Colonic mucosa (tissue), 4 donors: ENCODE results near the gene NAP1L4. TPM values are rescaled to one million over a fixed set of nuclear protein-coding genes. Genes with fewer than 3 reads are reported as not detected.

Experiments used
- DNase-seq: peaks from one replicate; pipeline ENCODE4 v3.0.0-alpha.2; 2020
- H3K27ac ChIP-seq: fragments of 200-600 bp; one replicate; pipeline ENCODE4 v1.8.0; 2021
- H3K27me3 ChIP-seq: fragments of 200-600 bp; one replicate; pipeline ENCODE4 v1.8.0; 2021
- H3K36me3 ChIP-seq: fragments of 200-600 bp; one replicate; pipeline ENCODE4 v1.8.0; 2021
- H3K4me1 ChIP-seq: fragments of 200-600 bp; one replicate; pipeline ENCODE4 v1.8.0; 2021; ENCODE audit warnings: mild to moderate bottlenecking
- H3K4me3 ChIP-seq: fragments of 200-600 bp; one replicate; pipeline ENCODE4 v1.8.0; 2021
- H3K9ac ChIP-seq, 2 donors: one replicate each; pipeline ENCODE4 v1.7.0; 2013; ENCODE audit warnings: control low read depth in 2 of 2, low read depth in 2 of 2, low read length in 2 of 2
- H3K9me3 ChIP-seq: fragments of 200-600 bp; one replicate; pipeline ENCODE4 v1.8.0; 2021
- intact Hi-C: fragments of 100-400 bp; cut with DNase I; formaldehyde crosslinking; loops from one replicate; pipeline ENCODE4 v1.14.1; 2022
- total RNA-seq, 2 donors: library from RNA; stranded (reverse); fragmentation: NEBNext Ultra II Directional in 1 of 2; extraction: Animal tissue kit (Norgen Biotek cat#: 25700) in 1 of 2; gene quantifications; one replicate each; pipeline ENCODE4 v1.2.1, GENCODE V29; 2021
- TF ChIP-seq, protein P1 (sequence below): fragments of 200-600 bp; IDR thresholded peaks from one replicate; pipeline ENCODE4 v1.8.0; 2022; ENCODE audit warnings: antibody characterized with exemption, mild to moderate bottlenecking
- donor health status: healthy.
- donor health status: DM: no; HTN: no; CAD: no.
- donor health status: DM: no; HTN: no; CAD: no.

The NAP1L4 gene
- total RNA-seq, 2 donors from 2014 or later: 96.1 to 134 TPM

DNA sequence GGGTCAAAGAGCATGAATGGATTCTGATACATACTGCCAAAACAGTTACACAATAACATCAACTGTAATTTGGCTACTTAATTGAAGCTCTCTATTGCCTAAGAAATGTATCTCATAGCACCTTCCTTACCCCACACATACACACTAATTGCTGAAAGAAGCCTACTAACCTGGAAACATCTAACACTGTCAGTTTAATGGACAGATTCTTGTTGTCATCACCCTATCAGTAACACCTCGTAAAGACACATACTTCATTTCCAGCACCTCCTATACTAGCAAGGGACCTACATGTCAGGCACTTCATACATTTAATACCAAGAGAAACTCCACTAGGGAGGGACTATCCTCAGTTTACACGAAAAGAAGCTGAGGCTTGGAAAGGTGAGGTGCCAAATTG lies 9.9 kb downstream of the NAP1L4 start:
- no peaks in the 10 kb centered on the region for H3K27me3 ChIP-seq
- H3K36me3 ChIP-seq: no peaks in the 10 kb centered on the region
- no peak overlapping the region for H3K9ac ChIP-seq
- H3K9me3 ChIP-seq: no peaks in the 10 kb centered on the region
- no peaks in the 10 kb centered on the region for H3K4me1 ChIP-seq
- H3K4me3 ChIP-seq: no peak overlapping the region
- TF ChIP-seq, protein P1, sequence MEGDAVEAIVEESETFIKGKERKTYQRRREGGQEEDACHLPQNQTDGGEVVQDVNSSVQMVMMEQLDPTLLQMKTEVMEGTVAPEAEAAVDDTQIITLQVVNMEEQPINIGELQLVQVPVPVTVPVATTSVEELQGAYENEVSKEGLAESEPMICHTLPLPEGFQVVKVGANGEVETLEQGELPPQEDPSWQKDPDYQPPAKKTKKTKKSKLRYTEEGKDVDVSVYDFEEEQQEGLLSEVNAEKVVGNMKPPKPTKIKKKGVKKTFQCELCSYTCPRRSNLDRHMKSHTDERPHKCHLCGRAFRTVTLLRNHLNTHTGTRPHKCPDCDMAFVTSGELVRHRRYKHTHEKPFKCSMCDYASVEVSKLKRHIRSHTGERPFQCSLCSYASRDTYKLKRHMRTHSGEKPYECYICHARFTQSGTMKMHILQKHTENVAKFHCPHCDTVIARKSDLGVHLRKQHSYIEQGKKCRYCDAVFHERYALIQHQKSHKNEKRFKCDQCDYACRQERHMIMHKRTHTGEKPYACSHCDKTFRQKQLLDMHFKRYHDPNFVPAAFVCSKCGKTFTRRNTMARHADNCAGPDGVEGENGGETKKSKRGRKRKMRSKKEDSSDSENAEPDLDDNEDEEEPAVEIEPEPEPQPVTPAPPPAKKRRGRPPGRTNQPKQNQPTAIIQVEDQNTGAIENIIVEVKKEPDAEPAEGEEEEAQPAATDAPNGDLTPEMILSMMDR: no peak
- DNase-seq: no peak
- no peak overlapping the region for H3K27ac ChIP-seq
- intact Hi-C loops: no loop called here

DNA sequence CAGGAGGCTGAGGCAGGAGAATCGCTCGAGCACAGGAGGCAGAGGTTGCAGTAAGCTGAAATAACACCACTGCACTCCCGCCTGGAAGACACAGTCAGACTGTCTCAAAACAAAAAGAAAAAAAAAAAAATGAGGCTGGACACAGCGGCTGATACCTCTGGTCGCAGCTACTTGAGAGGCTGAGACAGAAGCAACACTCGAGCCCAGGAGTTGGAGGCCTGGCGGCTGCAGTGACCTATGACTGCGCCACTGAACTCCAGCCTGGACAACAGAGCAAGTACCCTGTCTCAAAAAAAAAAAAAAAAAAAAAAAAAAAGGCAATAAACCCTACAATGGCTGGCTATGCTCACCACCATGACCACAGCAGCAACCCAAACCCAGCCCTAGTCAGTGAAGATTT lies 11.0 kb downstream of the NAP1L4 start:
- H3K9ac ChIP-seq: no peak overlapping the region
- TF ChIP-seq, protein P1: no peak
- no peak overlapping the region for H3K4me3 ChIP-seq
- intact Hi-C loops: no loop called here
- H3K36me3 ChIP-seq: no peaks in the 10 kb centered on the region
- no peak overlapping the region for H3K27ac ChIP-seq
- H3K4me1 ChIP-seq: no peaks in the 10 kb centered on the region
- no peaks in the 10 kb centered on the region for H3K27me3 ChIP-seq
- no peak for DNase-seq
- no peaks in the 10 kb centered on the region for H3K9me3 ChIP-seq

DNA sequence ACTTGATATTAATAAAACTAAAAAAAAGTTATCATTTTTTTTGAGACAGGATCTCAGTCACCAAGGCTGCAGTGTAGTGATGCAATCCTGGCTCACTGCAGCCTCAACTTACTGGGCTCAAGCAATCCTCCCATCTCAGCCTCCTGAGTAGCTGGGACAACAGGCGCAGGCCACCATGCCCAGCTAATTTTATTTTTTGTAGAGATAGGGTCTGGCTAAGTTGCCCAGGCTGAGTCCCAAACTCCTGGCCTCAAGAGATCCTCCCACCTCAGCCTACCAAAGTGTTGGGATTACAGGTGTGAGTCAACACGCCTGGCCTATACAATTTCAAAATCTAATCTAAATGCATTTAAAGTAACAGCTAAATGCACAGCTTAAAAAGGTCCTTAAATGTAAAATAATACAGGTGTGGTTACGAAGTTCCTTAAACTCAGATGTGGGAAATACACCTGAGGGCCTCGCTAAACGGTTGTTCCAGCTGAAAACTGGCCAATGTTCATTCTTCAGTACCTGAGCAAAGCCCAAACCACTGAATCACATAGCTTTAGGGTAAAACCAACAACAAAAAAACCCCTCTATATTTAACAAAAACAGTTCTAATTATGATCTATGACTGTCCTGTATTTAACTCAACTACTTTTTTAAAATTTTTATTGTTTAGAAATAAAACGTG lies 11.8 kb downstream of the NAP1L4 start:
- Histone ChIP-seq H3K27ac (no peak overlapping the region), H3K27me3 (no peaks in the 10 kb centered on the region), H3K4me1 (no peaks in the 10 kb centered on the region), H3K4me3 (no peak overlapping the region), H3K9ac (no peak overlapping the region), H3K9me3 (no peaks in the 10 kb centered on the region), H3K36me3 (peaks cover 2% of the 10 kb centered on the region)
- TF ChIP-seq, protein P1: no peak
- intact Hi-C loops: no loop called here
- no peak for DNase-seq

DNA sequence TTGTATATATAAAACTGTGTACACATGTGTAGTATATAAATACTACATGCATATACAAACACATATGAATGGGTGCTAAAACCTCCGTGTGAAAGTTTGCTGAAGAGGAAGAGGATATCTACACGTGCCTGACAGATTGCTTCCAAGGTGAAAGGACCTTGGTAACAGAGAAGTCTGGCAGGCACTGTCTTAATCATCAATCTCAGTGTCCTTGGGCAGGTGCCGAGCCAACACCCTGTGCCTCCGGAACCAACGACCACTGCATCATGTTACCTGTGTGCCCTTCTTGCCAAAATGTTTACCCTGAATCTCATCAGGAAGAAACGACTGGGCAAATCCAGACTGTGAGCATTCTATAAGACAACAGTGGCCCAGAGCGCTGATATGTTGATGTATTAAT lies 15.0 kb downstream of the NAP1L4 start:
- TF ChIP-seq, protein P1: no peak
- intact Hi-C loops: loop anchor here (5.0 kb wide), 1 partner anchor 45 kb away; no protein-coding TSS in a partner anchor
- H3K27me3 ChIP-seq: no peaks in the 10 kb centered on the region
- DNase-seq: no peak
- no peak overlapping the region for H3K27ac ChIP-seq
- H3K36me3 ChIP-seq: peaks cover 16% of the 10 kb centered on the region
- H3K4me1 ChIP-seq: no peaks in the 10 kb centered on the region
- H3K9ac ChIP-seq: no peak overlapping the region
- no peaks in the 10 kb centered on the region for H3K9me3 ChIP-seq
- H3K4me3 ChIP-seq: no peak overlapping the region

DNA sequence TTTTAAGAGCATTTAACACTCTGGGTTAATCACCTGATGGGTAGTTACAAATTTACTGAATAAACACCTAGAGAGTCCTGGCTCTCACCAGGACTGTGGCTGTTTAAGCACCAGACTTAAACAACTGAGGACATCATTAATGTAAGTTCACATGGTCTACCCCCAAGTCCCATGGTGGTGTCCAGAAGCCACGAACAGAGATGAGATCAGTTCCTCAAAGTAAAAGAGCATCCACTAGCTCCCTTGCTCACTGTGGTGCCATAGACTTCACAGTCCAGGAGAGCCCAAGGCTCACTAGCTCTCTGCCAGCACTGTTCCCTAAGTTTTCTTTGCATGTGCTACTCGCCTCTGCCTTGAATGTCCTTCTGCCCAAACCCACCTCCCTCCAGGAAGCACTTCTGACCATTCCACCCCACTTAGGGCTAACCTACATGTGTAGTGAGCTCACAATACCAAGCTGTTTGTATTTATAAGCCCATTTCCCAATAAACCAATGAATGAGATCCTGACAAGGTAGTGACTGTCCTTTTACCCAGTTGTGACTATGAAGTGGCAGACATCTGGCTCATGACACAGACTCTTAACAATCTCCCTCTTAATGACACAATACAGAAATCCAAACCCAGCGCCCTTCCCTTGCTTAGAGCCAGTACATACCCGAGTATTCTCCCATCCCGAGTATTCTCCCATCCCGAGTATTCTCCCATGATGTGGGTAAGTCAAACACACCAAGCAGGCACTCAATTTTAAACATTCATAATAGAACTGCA lies 15.7 kb downstream of the NAP1L4 start:
- H3K9me3 ChIP-seq: no peaks in the 10 kb centered on the region
- no peaks in the 10 kb centered on the region for H3K4me1 ChIP-seq
- no peak overlapping the region for H3K4me3 ChIP-seq
- no peak overlapping the region for H3K27ac ChIP-seq
- TF ChIP-seq, protein P1: no peak
- H3K36me3 ChIP-seq: peaks cover 16% of the 10 kb centered on the region
- no peak for DNase-seq
- H3K9ac ChIP-seq: no peak overlapping the region
- no peaks in the 10 kb centered on the region for H3K27me3 ChIP-seq
- intact Hi-C loops: loop anchor here (5.0 kb wide), 1 partner anchor 46 kb away; no protein-coding TSS in a partner anchor
